Loucy (cell line): ENCODE data around the gene GOLM1.

Source experiments
- H2AFZ ChIP-seq: fragments of 200-600 bp; sonication (generic); 2 replicates; pipeline ENCODE4 v1.6.0; 2016; ENCODE audit warnings: antibody characterized with exemption, mild to moderate bottlenecking, low read length, moderate library complexity
- H3F3A ChIP-seq: fragments of 200-600 bp; 2 replicates; pipeline ENCODE4 v1.6.0; 2016; ENCODE audit warnings: antibody characterized with exemption, low read depth, mild to moderate bottlenecking
- H3K27me3 ChIP-seq: fragments of 200-600 bp; sonication (generic); 2 replicates; pipeline ENCODE4 v1.6.1; 2014; ENCODE audit warnings: low read length, mild to moderate bottlenecking; ENCODE audit not compliant: insufficient read depth, poor library complexity, severe bottlenecking
- H3K36me3 ChIP-seq: fragments of 200-600 bp; sonication (generic); 2 replicates; pipeline ENCODE4 v1.6.1; 2016; ENCODE audit warnings: low read length; ENCODE audit not compliant: insufficient read depth
- H3K4me1 ChIP-seq: fragments of 200-600 bp; sonication (generic); 2 replicates; pipeline ENCODE4 v1.5.1; 2014; ENCODE audit warnings: low read length, mild to moderate bottlenecking; ENCODE audit not compliant: insufficient read depth, poor library complexity, severe bottlenecking
- H3K4me2 ChIP-seq: fragments of 200-600 bp; sonication (generic); 2 replicates; pipeline ENCODE4 v1.6.0; 2014; ENCODE audit warnings: antibody characterized with exemption, low read length, low read depth, mild to moderate bottlenecking; ENCODE audit not compliant: poor library complexity, severe bottlenecking
- H3K4me3 ChIP-seq: fragments of 200-600 bp; sonication (generic); 2 replicates; pipeline ENCODE4 v1.5.1; 2014; ENCODE audit warnings: low read length, mild to moderate bottlenecking, mixed read lengths; ENCODE audit not compliant: poor library complexity, severe bottlenecking
- H3K79me2 ChIP-seq: fragments of 200-600 bp; sonication (generic); 2 replicates; pipeline ENCODE4 v1.6.1; 2014; ENCODE audit warnings: low read length; ENCODE audit not compliant: insufficient read depth
- H3K9ac ChIP-seq: fragments of 200-600 bp; sonication (generic); 2 replicates; pipeline ENCODE4 v1.6.0; 2014; ENCODE audit warnings: mild to moderate bottlenecking, low read depth, low read length, moderate library complexity; ENCODE audit not compliant: poor library complexity, severe bottlenecking
- H3K9me2 ChIP-seq: fragments of 200-600 bp; sonication (generic); replicated peaks from 2 replicates; pipeline ENCODE4 v1.6.1; 2016; ENCODE audit warnings: low read depth, low read length, mixed read lengths
- H3K9me3 ChIP-seq: fragments of 200-600 bp; sonication (generic); 2 replicates; pipeline ENCODE4 v1.6.1; 2014; ENCODE audit warnings: mild to moderate bottlenecking, antibody characterized with exemption, low read length, low read depth; ENCODE audit not compliant: insufficient read depth
- H4K20me1 ChIP-seq: fragments of 200-600 bp; sonication (generic); 2 replicates; pipeline ENCODE4 v1.6.0; 2014; ENCODE audit warnings: antibody characterized with exemption, low read length, mild to moderate bottlenecking; ENCODE audit not compliant: insufficient read depth, poor library complexity, severe bottlenecking
- EZH2phosphoT487 ChIP-seq: fragments of 200-600 bp; IDR thresholded peaks from 2 replicates; pipeline ENCODE4 v1.6.1; 2018; ENCODE audit warnings: antibody characterized with exemption, mild to moderate bottlenecking, moderate library complexity, borderline replicate concordance
- TF ChIP-seq, protein P1 (sequence below): fragments of 200-600 bp; sonication (generic); conservative IDR thresholded peaks from 2 replicates; pipeline ENCODE4 v1.5.1; 2014; ENCODE audit warnings: mild to moderate bottlenecking, antibody characterized with exemption, low read length

The GOLM1 gene

DNA sequence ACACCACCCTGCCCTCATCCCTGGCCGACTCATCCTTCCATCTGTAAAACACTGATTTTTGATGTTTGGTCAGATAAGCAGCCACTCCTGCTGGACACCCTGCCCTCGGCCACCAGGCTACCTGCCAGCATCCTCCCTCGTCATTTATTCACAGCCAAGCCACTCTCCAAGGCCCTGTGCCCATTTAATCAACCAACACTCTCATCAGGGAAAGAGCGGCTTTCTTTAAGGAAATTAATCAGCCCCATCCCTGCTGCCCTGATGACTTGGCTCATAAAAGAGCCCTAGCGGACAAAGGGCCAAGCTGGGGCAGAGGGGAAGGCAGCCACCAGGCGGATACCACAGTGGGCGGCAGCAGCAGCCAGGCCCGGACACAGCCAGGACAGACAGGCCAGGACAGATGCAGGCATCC lies 52.4 kb downstream of the GOLM1 start:
- H3F3A ChIP-seq, result no peaks in the 10 kb centered on the region
- no peaks in the 10 kb centered on the region for H4K20me1 ChIP-seq
- no peaks in the 10 kb centered on the region for H3K9me3 ChIP-seq
- no peak for TF ChIP-seq EZH2phosphoT487
- TF ChIP-seq, protein P1, sequence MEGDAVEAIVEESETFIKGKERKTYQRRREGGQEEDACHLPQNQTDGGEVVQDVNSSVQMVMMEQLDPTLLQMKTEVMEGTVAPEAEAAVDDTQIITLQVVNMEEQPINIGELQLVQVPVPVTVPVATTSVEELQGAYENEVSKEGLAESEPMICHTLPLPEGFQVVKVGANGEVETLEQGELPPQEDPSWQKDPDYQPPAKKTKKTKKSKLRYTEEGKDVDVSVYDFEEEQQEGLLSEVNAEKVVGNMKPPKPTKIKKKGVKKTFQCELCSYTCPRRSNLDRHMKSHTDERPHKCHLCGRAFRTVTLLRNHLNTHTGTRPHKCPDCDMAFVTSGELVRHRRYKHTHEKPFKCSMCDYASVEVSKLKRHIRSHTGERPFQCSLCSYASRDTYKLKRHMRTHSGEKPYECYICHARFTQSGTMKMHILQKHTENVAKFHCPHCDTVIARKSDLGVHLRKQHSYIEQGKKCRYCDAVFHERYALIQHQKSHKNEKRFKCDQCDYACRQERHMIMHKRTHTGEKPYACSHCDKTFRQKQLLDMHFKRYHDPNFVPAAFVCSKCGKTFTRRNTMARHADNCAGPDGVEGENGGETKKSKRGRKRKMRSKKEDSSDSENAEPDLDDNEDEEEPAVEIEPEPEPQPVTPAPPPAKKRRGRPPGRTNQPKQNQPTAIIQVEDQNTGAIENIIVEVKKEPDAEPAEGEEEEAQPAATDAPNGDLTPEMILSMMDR, result no peak
- no peak overlapping the region for H3K9ac ChIP-seq
- no peak overlapping the region for H3K4me3 ChIP-seq
- H3K9me2 ChIP-seq, result no peaks in the 10 kb centered on the region
- H3K4me2 ChIP-seq, result no peak overlapping the region
- no peaks in the 10 kb centered on the region for H3K36me3 ChIP-seq
- H3K4me1 ChIP-seq, result no peaks in the 10 kb centered on the region
- no peaks in the 10 kb centered on the region for H3K79me2 ChIP-seq
- H2AFZ ChIP-seq, result no peak overlapping the region
- no peaks in the 10 kb centered on the region for H3K27me3 ChIP-seq

DNA sequence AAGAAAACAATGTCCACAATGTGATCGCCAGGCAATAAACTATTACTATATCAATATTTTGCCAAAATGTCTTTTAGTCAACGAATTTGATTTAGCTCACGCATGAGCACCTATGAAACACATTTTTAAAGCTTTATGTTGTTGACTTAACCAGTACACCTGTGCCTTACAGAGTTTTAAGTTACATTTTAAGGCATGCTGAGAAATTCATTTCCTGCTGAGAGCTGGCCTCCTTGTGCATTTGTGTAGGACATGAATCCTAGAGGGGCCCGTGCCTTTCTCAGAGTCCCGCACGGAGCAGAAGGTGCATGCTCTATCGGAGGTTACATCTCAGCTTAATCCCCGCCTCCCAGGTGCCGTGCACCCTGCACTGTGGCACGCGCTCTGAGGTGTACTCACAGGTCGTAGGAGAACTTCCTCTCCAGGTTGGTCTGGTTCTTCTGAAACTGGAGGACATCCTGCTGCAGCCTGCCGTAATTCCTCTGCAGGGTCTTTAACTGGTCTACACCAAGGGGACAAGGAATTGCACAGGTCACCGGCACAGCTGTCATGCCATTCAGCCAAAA lies 53.2 kb downstream of the GOLM1 start:
- H3K9ac ChIP-seq, result no peak overlapping the region
- H3K79me2 ChIP-seq, result no peaks in the 10 kb centered on the region
- TF ChIP-seq, protein P1, result no peak
- TF ChIP-seq EZH2phosphoT487, result no peak
- no peak overlapping the region for H3K4me3 ChIP-seq
- H3K36me3 ChIP-seq, result no peaks in the 10 kb centered on the region
- H4K20me1 ChIP-seq, result no peaks in the 10 kb centered on the region
- H3K27me3 ChIP-seq, result no peaks in the 10 kb centered on the region
- H3K9me3 ChIP-seq, result no peaks in the 10 kb centered on the region
- H3K9me2 ChIP-seq, result no peaks in the 10 kb centered on the region
- H3K4me1 ChIP-seq, result no peaks in the 10 kb centered on the region
- no peak overlapping the region for H3K4me2 ChIP-seq
- H3F3A ChIP-seq, result no peaks in the 10 kb centered on the region
- H2AFZ ChIP-seq, result no peak overlapping the region

DNA sequence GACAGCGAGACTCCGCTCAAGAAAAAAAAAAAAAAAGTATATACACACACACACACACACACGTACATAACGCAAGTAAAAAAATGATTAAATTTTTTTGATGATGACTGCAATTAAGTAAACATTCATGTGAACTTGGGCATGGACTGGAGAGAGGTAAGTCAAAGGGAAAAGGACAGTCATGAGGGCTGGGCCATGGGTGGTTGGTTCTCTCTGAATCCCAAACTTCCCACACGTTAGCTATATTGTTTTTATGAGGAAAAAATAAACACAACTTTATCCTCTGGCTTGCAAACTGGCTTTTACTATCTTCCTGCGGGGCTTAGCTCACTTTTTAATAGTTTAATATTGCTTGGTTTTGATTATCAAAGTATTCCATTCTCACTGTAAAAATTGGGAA lies 53.7 kb downstream of the GOLM1 start:
- Histone ChIP-seq H3F3A (no peaks in the 10 kb centered on the region), H3K36me3 (no peaks in the 10 kb centered on the region), H3K9me3 (no peaks in the 10 kb centered on the region), H3K9ac (no peak overlapping the region), H4K20me1 (no peaks in the 10 kb centered on the region), H3K4me2 (no peak overlapping the region), H2AFZ (no peak overlapping the region), H3K27me3 (no peaks in the 10 kb centered on the region), H3K4me3 (no peak overlapping the region), H3K4me1 (no peaks in the 10 kb centered on the region), H3K79me2 (no peaks in the 10 kb centered on the region), H3K9me2 (no peaks in the 10 kb centered on the region)
- no peak for TF ChIP-seq EZH2phosphoT487
- TF ChIP-seq, protein P1, result no peak
